HUDEP-2 (cell line): ENCODE measurements around the gene DRP2.
A peak's percentile ranks its signal among the peaks of the same experiment; 100 is the strongest.
"Not testable (repeated sequence)": the region's sequence is repeated elsewhere in the genome, so short reads cannot be mapped to it uniquely, and the experiment has no call there.

Source experiments
- DNase-seq, 76 experiments: peaks; one replicate each; lab custom pipeline; 2025; ENCODE audit not compliant: unreplicated experiment in 76 of 76; lab: John Stamatoyannopoulos, UW

Gene DRP2, protein sequence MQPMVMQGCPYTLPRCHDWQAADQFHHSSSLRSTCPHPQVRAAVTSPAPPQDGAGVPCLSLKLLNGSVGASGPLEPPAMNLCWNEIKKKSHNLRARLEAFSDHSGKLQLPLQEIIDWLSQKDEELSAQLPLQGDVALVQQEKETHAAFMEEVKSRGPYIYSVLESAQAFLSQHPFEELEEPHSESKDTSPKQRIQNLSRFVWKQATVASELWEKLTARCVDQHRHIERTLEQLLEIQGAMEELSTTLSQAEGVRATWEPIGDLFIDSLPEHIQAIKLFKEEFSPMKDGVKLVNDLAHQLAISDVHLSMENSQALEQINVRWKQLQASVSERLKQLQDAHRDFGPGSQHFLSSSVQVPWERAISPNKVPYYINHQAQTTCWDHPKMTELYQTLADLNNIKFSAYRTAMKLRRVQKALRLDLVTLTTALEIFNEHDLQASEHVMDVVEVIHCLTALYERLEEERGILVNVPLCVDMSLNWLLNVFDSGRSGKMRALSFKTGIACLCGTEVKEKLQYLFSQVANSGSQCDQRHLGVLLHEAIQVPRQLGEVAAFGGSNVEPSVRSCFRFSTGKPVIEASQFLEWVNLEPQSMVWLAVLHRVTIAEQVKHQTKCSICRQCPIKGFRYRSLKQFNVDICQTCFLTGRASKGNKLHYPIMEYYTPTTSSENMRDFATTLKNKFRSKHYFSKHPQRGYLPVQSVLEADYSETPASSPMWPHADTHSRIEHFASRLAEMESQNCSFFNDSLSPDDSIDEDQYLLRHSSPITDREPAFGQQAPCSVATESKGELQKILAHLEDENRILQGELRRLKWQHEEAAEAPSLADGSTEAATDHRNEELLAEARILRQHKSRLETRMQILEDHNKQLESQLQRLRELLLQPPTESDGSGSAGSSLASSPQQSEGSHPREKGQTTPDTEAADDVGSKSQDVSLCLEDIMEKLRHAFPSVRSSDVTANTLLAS

DNA sequence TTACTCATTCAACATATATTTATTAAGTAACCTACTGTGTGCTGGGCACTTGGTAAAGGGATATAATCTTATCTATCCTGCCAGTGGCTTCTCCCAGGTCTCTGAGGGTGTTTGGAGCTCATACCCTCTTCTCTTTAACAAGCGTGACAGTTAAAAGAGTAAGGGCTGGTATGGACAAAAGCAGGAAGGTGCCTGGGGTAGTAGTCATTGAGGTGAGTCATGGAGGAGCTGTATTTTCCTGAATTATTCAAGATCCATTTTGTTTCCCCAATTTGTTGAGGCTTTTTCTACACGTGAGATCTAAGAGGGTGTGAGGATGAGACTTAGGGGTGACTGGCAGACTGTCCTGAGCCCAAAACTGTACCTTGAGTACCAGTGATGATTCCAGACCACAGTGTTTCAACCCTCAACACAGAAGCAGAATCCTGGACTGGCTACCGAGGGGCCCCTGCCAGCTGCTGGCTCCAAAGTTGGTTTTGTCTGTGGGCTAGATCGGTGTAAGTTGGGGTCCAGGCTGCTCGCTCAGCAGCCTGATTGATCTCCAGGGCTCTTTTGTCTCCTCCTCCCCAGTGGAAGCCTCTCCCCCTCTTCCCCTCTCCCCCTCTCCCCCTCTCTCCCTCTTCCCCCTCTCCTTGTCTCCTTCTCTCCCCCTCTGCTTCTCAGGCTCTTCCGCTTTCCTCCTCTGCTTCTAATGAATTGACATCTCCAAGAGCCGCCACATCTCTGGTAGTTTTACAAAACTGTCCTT lies at the start of gene DRP2:
Gene DRP2 (plus strand): TSS at position 671 of the 748 bp plus-strand sequence. CDS start 11,862 bp downstream, outside the sequence.
- no peak for DNase-seq

DNA sequence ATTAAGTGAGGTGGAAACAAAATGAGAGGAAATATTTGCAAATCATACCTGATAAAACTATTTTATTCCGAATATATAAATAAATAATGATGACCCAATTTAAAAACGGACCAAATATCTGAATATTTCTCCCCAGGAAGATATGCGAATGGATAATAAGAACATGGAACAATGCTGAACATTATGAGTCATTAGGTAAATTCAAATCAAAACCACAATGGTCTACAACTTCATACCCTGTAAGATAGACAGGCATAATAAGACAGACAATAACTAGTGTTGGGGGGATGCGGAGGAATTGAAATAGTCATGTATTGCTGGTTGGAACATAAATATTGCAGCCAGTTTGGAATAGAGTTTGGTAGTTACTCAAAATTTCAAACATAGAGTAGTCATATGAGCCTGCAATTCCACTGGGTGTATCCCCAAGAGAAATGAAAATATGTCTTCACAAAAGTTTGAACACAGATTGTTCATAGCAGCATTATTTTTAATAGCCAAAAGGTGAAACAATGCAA lies 47.6 kb upstream of the DRP2 start:
- DNase-seq: no peak

DNA sequence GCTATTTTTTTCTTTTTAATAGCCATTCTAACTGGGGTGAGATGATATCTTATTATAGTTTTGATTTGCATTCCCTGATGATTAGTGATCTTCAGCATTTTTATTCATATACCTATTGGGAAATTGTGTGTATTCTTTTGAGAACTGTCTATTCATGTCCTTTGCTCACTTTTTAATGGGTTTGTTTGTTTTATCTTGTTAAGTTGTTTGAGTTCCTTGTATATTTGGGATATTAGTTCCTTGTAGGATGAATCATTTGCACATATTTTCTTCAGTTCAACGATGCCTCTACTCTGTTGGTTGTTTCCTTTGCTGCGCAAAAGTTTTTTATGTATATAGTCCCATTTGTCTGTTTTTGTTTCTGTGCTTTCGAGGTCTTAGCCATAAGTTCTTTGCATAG lies 43.1 kb upstream of the DRP2 start:
- DNase-seq: no peak

DNA sequence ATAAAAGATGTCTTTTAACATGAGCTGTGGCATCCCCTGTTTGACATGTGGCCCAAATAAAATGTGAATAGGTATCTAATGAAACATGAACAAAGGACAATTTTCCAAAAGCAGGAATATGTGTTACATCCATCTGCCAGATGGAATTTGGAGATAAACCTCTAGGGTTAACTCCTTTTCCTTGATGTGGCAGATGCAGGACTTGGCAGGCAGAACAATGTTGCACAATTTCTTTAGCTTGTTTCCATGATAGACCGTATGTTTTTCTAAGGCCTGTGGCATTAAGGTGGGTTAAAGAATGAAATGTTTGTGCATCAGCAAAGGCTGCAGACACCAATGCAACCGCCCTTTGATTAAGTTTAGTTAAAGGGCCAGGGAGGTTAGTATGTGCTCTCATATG lies 34.7 kb upstream of the DRP2 start:
- not testable (repeated sequence) for DNase-seq

DNA sequence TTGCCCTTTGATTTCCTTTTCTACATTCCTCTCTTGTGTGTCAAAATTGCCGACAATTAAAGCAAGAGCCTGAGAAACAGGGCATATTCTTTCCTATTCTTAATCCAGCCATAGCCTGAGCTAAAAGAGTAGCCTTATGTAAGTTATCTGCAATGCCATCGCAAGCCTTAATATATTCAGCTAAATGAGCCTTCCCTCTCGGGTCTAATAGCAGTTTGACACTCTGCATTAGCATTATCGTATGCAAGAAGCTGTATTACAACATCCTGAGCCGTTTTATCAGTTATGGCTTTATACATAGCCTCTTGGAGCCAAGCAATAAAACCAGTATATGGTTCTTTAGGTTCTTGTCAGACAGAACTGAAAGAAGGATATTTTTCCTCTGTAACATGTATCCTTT lies 31.6 kb upstream of the DRP2 start:
- not testable (repeated sequence) for DNase-seq

DNA sequence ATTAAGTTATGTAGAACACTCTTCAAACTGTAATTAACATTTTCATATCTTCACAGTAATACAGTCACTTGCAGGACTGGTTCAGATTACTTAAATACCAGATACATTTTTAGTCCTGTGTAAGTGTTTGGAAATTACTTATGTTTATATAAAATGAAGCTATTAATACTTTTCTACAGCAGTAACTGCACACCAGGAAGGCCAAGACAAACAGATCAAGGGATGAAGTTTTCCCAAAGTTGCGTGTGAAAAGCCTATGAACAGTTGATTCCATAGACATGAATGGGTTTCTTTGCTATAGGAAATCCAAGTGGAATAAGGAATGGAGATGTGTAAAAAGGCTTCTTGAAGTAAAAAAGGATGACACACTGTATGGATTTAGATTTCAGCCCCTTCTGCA lies 28.9 kb upstream of the DRP2 start:
- no peak for DNase-seq

DNA sequence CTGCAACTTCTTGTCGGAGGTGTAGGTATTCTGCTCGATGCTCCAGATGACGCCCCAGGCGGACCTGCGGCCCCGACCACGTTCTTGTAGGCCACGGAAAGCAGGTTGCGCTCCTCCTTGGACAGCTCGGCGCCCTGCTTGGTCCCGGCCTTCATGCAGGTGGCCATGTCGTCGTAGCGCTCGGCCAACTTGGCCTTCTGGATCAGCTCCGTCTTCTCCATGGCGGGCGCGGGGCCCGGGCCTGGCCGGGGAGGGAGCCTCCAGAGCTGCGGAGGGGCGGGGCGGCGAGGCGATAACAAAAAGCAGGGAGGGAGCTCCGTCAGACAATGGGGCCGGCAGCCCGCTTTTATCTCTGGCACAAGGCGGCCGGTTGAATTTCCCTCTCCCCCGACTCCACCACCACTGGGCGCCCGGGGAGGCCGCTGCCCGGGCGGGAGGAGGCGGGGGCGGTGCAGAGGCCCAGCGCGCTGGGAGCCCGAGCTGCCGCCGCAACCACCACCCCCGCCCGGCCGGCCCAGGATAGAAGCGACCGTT lies 28.3 kb upstream of the DRP2 start:
- DNase-seq: peak in 67 of 76 experiments; percentile 0 to 80 (median 51)

DNA sequence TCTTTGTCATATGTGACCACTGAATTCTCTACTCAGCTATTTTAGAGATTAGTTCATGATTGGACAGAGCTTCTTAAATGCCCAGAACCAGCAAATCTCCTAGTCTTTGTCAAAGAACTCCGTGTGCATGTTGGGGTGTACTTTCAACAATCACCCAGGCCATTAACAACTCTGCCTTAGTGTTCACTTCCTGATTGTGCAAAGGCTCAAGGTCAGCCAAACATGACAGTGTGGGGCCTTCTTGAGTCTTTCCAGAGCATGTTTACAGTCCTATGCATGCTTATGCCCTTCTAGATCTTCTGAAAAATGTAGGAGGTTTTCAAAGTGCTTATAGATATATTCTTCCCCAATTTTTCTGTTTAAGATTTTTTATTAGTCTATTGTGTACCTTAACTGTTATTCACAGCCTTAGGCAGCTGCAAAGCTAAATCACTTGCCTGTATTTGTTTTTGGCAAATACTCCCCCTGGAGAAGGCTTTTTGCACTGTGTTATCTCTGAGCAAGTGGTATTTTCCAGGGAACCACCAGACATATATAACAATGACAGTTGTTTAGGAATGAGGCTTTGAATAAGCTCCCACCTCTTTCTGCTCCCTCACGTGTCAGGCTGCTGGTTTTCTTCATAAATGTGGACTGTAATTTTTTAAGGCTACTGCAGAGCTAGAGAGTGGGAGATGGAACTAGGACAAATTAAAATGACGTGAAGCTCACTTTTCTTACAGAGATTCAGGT lies 24.0 kb upstream of the DRP2 start:
- DNase-seq: no peak

DNA sequence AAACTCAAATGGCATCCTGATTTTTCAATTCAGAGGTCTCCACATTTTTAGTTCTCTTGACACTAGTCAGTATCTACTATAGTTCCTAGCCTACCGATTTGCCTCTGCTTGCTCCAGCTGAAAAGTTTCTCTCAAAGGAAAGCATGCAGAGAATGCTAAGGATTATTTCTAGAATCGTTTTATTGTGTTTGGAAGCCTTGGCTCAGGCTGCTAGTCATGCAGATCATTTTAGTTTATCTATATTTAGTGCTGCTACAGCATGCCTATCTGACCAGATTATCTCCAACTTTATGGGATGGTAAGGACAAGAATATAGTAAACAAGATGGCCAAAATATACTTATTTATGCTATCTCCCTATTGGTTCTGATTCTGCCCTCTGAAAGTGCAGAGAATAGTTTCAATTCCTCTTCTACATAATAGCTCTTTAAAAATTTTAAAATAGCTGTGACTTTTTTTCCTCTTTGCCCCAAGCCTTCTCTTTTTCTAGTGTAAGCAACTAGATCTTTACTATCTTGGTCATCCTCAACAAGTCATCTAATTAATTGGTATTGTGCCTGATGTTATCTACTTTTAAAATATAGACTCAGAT lies 15.7 kb upstream of the DRP2 start:
- DNase-seq: no peak

DNA sequence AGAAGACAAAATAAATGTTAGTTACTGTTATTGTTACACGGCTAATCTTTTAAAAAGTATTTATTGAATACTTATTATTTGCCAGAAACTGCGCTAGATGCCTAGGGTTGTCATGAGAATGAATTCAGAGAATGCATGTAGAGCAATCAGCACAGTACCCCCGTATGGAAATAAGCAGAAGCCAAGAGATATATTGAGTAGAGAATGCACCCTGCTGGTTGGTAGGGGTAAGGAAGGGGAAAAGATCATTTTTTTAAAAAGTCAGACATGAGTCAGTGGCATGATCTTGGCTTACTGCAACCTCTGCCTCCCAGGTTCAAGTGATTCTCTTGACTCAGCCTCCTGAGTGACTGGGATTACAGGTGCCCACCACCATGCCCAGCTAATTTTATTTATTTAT lies 13.1 kb upstream of the DRP2 start:
- peak in 15 of 76 experiments; percentile 0 to 42 (median 3) for DNase-seq

DNA sequence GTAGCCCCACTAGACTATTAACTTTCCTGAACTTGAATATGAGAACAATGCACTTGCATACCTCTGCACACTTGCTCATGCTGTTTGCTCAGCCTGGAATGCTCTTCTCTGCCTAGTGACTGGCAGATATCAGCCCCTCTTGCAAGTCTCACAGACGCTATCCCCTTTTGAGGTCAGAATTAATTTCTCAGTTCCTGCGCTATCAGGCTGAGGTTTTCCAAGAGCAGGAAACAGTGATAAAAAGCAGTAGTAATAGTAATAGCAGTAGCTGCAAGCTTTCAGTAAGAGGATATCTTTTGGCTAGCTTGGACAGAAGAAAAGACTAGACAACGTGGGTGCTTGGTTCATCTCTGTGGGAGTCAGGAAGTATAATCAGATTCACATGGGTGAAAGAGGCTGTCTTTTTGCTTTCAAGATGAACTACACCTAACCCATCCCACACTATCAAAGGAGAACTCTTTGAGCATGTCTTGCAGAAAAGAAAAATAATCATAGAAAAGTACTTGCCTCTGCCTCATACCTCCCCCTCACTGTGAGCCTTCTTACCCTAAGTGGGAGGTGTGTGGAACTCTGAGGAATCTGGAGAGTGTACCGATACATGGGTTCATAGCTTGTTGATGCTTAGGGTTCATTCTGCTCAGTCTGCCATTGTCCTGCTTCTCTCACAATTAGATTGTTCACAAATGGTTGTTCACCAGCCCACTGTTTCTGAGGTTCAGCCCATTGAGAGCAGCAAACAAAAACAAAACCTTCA lies 11.3 kb upstream of the DRP2 start:
- no peak for DNase-seq

DNA sequence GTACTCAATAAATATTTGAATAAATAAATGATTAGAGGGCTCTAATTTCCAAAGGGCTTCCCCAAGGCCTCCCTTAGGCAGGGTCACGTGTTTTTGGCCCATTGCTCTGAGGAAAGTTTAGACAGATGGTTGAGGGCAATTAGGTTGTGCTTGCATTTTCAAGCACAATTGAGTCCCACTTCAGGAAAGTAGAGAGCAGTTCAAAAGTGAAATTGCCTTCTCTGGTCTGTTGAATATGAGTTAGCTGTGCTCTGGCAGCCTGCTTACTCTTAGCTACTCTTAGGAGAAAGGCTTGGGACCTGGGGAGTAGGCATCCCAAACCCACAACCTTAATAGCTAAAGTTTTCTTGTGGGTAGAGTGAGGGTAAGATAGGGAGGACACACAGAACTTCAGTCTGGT lies 9.0 kb upstream of the DRP2 start:
- DNase-seq: no peak

DNA sequence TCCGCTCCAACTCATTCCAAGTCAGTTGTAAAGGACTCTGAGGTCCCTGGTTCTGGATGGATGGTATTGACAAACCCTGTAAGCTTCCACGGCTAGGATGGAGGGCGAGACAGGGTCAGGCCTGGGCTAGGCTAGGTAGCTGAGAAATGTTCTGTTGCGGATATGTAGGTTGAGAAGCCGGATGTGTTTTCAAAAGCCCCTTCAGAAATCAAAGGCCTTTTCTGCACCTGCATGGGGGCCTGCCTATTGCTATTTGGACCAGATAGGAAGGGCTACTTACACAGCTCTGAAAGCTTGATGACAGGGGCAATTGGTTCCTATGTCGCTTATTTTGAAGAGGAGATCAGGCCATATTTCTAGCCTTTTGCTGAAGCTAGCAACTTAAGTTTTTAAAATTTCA lies 1.9 kb upstream of the DRP2 start:
- no peak for DNase-seq

DNA sequence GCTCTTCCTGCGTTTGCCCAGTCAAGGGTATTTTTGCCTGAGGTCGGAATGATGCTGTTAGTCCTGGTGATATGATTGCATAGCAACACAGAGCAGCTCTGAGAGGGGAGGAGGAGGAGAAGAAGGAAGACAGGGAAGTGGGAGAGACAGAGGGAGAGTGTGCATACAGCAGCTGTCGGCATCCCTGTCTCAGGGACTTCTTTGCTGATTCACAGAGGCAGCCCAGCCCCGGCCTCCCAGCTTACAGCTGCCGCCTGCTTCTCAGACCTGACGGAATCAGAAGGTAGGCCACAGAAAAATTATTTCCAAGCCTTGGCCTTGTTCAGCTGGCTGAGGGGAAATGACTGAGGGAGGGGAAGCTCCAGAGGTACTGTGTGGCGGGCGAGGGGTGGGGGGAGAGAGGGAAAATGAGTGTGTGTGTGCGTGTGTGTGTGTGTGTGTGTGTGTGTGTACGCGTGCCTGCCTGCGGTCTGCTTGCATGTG lies 319 bp downstream of the DRP2 start:
- DNase-seq: no peak

DNA sequence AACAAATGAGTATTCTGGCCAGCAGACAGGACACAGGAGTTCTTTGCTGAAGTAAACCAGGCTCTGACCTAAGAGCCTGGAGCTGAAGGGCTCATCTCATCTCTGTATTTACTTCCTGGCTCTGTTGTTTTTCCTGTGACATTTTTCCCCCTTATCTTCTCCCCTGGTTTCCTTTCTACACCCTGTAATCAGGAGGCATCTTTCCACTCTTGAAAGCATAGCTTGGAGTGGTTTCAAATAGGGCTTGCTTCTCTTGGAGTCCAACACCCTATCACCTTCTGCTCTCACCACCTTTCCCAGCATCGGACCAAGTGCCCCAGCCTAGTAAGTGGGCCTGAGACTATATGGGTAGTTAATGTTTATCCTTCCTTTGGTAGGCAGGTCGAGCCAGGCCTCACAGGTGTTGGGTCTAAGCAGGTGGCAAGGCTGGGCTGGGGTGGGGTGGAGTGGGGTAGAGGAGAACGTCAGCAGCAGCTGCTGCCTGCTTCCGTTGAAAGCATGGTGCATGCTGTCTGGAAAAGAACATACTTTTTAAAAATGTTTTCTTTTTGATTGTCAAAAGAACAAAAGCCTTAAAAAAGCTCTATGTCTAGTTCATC lies 1.2 kb downstream of the DRP2 start:
- no peak for DNase-seq

DNA sequence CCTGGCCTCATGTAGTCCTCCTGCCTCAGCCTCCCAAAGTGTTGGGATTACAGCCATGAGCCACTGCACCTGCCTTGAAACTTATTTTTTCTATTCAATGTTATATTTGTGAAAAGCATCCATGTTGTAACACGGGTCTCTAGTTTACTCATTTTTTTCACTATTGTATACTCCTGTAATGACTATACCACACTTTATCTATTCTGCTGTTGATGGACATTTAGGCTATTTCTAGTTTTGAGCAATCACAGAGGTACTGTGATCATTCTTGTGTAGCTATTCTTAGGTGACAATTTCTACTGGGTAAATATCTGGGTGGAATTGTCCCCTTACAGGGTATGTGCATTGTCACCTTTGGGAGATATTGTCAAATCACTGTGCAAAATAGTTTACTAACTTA lies 3.6 kb downstream of the DRP2 start:
- no peak for DNase-seq

DNA sequence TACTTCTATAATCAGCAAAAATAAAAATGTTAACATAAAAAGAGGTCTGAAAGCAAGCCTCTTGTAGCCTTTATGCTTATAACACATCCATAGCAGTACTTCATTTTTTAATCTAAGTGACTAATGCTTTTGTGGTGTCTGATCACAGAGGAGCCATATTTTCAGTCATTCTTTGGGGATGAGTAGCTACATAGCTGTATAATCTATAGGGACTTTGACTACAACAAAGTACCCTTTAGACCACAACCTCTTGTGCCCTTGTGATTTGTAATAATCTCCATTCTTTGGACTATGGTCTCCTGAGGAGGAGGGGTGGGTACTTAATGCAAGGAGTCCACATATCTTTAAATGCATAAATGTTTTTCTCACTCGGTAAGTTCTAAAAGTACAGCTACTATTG lies 9.6 kb downstream of the DRP2 start:
- DNase-seq: no peak

DNA sequence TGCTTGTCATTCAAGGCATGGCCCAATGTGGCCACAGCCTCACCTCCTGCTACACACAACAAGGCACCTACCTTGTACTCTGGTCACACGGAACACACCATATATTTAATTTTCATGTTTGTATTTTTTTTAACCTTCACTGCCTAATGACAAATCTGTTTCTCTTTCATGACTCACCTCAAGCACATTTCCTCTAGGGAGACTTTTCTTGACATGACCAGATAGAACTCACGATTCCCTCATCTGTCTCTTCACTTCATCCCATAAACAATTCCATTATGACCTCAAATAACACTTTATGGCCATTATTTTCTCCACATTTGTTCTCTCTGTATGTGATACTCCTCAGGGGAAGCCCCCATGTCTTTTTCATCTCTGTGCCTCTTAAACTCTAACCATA lies 11.1 kb downstream of the DRP2 start:
- DNase-seq: no peak
